Measurements from ENCODE around the gene CORO2A.

CORO2A gene

DNA sequence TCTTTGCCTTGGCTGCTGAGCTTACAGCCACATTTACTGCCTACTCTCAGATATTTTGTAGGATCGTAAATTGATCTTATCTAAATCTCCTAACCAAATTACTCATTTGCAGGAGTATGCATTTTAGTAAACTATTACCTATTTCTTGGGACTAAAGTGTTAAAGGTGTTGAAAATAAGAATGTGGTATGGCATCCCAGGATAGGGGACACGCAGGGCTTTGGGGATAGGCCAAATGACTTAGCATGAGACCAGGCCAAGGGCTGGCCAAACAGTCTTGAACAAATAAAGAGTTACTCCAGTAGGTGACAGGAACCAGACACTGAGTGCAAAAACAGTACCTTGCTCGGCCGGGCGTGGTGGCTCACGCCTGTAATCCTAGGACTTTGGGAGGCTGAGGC lies 37.9 kb upstream of the CORO2A start:
- Histone ChIP-seq H3K36me3 (ENCODE audit: control insufficient read depth, insufficient read depth, low read length) (peaks cover 72% of the 10 kb centered on the region), H3K9ac (ENCODE audit: low read length) (no peak overlapping the region), H3K4me1 (ENCODE audit: control insufficient read depth, insufficient read depth, low read length) (no peaks in the 10 kb centered on the region), H3K27ac (ENCODE audit: low read depth, low read length) (no peak overlapping the region), H3K4me3 (ENCODE audit: low read depth, low read length) (no peak overlapping the region), H3K27me3 (ENCODE audit: control insufficient read depth, insufficient read depth, low read length) (no peaks in the 10 kb centered on the region), H3K9me3 (ENCODE audit: control insufficient read depth, insufficient read depth, low read depth, low read length) (no peaks in the 10 kb centered on the region)

DNA sequence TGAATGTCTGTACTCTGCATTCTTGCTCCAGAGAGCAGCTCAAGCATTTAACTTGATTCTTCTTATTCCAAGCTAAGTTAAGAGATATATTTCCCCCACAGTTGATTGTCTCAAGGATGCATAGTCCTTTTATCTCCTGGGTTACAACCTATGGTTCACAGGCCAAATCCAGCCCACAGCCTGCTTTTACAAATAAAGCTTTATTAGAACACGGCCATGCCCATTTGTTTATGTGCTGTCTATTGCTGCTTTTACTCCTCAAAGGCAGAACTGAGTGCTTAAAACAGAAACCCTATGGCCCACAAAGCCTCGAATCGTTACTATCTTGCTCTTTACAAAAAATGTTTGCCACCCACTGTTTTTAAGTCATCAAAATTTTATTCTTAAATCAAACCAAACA lies 37.2 kb upstream of the CORO2A start:
- Histone ChIP-seq H3K4me3 (ENCODE audit: low read depth, low read length) (no peak overlapping the region), H3K27me3 (ENCODE audit: control insufficient read depth, insufficient read depth, low read length) (no peaks in the 10 kb centered on the region), H3K27ac (ENCODE audit: low read depth, low read length) (no peak overlapping the region), H3K9me3 (ENCODE audit: control insufficient read depth, insufficient read depth, low read depth, low read length) (no peaks in the 10 kb centered on the region), H3K4me1 (ENCODE audit: control insufficient read depth, insufficient read depth, low read length) (no peaks in the 10 kb centered on the region), H3K9ac (ENCODE audit: low read length) (no peak overlapping the region), H3K36me3 (ENCODE audit: control insufficient read depth, insufficient read depth, low read length) (peaks cover 78% of the 10 kb centered on the region)

DNA sequence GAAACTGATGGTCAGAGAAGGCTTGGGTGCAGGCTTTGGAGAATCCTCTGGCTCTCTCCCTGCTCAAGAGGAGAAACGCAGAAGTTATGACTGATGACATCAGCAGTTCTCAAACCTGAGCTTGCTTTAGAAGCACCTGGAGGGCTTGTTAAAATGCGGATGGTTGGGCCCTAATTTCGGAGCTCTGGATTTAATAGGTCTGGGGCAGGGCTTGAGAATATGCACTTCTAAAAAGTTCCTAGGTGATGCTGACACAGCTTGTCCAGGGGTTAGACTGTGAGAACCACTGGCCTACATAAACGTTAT lies 36.6 kb upstream of the CORO2A start:
- no peaks in the 10 kb centered on the region for H3K4me1 ChIP-seq (ENCODE audit: control insufficient read depth, insufficient read depth, low read length)
- H3K36me3 ChIP-seq (ENCODE audit: control insufficient read depth, insufficient read depth, low read length) = peaks cover 79% of the 10 kb centered on the region
- no peak overlapping the region for H3K9ac ChIP-seq (ENCODE audit: low read length)
- no peaks in the 10 kb centered on the region for H3K9me3 ChIP-seq (ENCODE audit: control insufficient read depth, insufficient read depth, low read depth, low read length)
- no peaks in the 10 kb centered on the region for H3K27me3 ChIP-seq (ENCODE audit: control insufficient read depth, insufficient read depth, low read length)
- no peak overlapping the region for H3K27ac ChIP-seq (ENCODE audit: low read depth, low read length)
- H3K4me3 ChIP-seq (ENCODE audit: low read depth, low read length) = no peak overlapping the region

DNA sequence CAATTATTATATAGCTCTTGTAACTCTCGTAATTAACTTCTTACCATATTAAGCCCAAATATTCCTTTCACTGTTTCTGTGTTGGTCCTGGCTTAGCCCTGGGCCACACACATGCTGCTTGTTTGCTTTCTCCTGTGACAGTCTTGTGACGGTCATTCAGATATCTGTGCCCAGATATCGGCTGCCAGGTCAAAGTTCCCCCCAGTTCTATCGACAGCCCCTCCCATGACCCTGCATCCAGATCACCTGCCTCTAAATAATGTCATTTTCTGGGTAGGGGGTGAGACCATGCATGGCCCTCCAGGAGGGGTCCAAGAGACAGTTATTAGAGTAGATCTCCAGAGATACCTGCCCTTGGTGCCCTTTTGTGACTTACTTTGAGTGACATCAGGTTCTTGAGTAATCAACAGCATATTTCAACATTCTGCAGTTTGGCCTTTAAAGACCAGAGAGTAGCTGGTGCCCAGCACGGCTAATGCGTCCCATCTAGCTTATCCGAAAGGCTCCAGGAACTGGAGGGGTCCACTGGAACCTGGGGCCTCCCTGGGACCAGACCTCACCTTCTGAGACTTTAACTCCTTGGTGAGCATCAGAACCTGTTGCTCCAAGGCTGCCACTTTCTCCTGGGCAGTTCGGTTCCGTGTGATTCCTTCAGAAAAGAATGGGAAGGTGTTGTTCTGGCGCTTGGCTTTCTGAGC lies 36.1 kb upstream of the CORO2A start:
- Histone ChIP-seq H3K4me1 (ENCODE audit: control insufficient read depth, insufficient read depth, low read length) (no peaks in the 10 kb centered on the region), H3K9ac (ENCODE audit: low read length) (no peak overlapping the region), H3K27ac (ENCODE audit: low read depth, low read length) (no peak overlapping the region), H3K4me3 (ENCODE audit: low read depth, low read length) (no peak overlapping the region), H3K36me3 (ENCODE audit: control insufficient read depth, insufficient read depth, low read length) (peaks cover 75% of the 10 kb centered on the region), H3K9me3 (ENCODE audit: control insufficient read depth, insufficient read depth, low read depth, low read length) (no peaks in the 10 kb centered on the region), H3K27me3 (ENCODE audit: control insufficient read depth, insufficient read depth, low read length) (no peaks in the 10 kb centered on the region)

DNA sequence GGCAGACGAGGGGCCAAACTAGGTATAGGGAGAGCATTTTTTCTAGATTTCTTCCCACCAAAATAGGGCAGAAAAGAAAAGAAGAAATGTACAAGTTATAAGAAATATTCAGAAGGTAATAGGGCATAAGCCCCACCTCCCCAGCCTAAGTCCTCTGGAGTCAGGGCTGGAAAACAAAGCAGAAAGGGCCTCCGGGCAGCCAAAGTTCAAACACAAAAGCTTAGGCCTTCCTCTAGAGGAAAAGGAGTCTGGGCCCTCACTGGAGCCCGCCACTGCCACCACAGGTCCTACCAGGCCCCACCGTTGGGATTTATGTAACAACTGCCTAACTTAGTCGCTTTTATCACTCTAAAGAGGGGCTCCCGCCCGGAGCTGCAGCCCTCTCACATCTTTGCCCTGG lies 35.4 kb upstream of the CORO2A start:
- no peak overlapping the region for H3K9ac ChIP-seq (ENCODE audit: low read length)
- H3K27ac ChIP-seq (ENCODE audit: low read depth, low read length) = no peak overlapping the region
- H3K4me1 ChIP-seq (ENCODE audit: control insufficient read depth, insufficient read depth, low read length) = no peaks in the 10 kb centered on the region

DNA sequence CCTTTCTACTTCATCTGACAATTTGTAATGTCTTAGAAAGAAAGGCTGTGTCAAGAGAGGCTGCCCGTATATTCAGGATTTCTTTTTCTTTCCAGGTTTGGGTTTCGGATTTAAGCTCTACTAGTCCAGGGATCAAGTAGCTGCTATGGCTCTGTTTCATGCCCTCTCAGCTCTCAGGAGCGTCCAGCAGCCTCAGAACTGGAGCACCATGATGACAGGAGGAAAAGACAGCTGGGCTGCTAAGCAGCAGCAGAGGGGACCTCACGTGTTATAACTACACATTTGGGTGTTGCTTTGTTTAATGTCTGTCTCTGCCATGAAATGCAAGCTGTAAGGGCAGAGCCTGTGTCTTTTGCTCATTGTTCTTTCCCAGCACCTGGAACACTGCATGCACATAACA lies 34.5 kb upstream of the CORO2A start:
- no peaks in the 10 kb centered on the region for H3K27me3 ChIP-seq (ENCODE audit: control insufficient read depth, insufficient read depth, low read length)
- no peak overlapping the region for H3K27ac ChIP-seq (ENCODE audit: low read depth, low read length)
- H3K36me3 ChIP-seq (ENCODE audit: control insufficient read depth, insufficient read depth, low read length) = peaks cover 78% of the 10 kb centered on the region
- H3K4me3 ChIP-seq (ENCODE audit: low read depth, low read length) = no peak overlapping the region
- no peaks in the 10 kb centered on the region for H3K9me3 ChIP-seq (ENCODE audit: control insufficient read depth, insufficient read depth, low read depth, low read length)
- H3K9ac ChIP-seq (ENCODE audit: low read length) = no peak overlapping the region
- H3K4me1 ChIP-seq (ENCODE audit: control insufficient read depth, insufficient read depth, low read length) = no peaks in the 10 kb centered on the region

More for the DNA sequence above, 35.4 kb upstream of the CORO2A start:
- Histone ChIP-seq H3K36me3 (ENCODE audit: control insufficient read depth, insufficient read depth, low read length) (peaks cover 76% of the 10 kb centered on the region), H3K9me3 (ENCODE audit: control insufficient read depth, insufficient read depth, low read depth, low read length) (no peaks in the 10 kb centered on the region), H3K27me3 (ENCODE audit: control insufficient read depth, insufficient read depth, low read length) (no peaks in the 10 kb centered on the region), H3K4me3 (ENCODE audit: low read depth, low read length) (no peak overlapping the region)

DNA sequence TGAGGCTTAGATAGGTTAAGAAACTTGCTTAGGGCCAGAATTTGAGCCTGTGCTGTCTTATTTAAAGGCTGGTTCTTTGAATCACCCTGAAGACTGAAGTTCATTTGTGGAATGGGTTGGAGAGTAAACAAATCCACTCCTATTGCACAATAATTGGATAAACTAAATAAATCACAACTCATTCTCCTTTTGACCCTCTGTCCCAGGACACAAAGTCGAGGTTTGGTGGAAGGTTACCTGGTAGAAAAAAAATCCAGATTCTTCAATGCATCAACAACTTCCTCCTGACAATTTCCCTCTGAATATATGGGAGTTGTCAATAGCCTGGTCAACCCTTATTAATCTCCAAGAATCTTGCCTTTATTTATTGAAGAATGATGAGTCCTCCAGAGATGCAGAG lies 34.1 kb upstream of the CORO2A start:
- H3K4me1 ChIP-seq (ENCODE audit: control insufficient read depth, insufficient read depth, low read length) = no peaks in the 10 kb centered on the region
- no peak overlapping the region for H3K27ac ChIP-seq (ENCODE audit: low read depth, low read length)
- no peak overlapping the region for H3K4me3 ChIP-seq (ENCODE audit: low read depth, low read length)
- no peaks in the 10 kb centered on the region for H3K9me3 ChIP-seq (ENCODE audit: control insufficient read depth, insufficient read depth, low read depth, low read length)
- H3K9ac ChIP-seq (ENCODE audit: low read length) = no peak overlapping the region
- H3K36me3 ChIP-seq (ENCODE audit: control insufficient read depth, insufficient read depth, low read length) = peaks cover 77% of the 10 kb centered on the region
- no peaks in the 10 kb centered on the region for H3K27me3 ChIP-seq (ENCODE audit: control insufficient read depth, insufficient read depth, low read length)

DNA sequence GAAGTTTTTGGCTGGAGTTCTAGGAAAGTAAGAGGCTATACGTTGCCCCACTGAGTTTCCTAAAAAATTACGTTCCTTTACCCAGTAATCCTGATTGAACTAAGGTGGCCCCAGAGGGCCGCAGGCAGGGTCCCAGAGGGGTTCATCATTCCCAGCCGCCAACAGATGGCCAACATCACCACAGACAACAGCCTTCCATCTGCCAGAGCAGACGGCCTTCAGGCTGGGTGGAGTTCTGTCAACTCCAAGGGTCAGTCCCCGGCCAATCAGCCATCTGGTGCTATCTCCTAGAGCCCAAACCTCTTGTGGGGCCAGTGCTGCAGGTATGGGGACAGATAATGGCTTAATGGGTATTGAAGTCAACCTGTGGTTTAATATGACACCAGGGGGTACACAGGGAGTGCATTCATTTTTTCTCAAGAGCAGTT lies 32.6 kb upstream of the CORO2A start:
- peaks cover 80% of the 10 kb centered on the region for H3K36me3 ChIP-seq (ENCODE audit: control insufficient read depth, insufficient read depth, low read length)

DNA sequence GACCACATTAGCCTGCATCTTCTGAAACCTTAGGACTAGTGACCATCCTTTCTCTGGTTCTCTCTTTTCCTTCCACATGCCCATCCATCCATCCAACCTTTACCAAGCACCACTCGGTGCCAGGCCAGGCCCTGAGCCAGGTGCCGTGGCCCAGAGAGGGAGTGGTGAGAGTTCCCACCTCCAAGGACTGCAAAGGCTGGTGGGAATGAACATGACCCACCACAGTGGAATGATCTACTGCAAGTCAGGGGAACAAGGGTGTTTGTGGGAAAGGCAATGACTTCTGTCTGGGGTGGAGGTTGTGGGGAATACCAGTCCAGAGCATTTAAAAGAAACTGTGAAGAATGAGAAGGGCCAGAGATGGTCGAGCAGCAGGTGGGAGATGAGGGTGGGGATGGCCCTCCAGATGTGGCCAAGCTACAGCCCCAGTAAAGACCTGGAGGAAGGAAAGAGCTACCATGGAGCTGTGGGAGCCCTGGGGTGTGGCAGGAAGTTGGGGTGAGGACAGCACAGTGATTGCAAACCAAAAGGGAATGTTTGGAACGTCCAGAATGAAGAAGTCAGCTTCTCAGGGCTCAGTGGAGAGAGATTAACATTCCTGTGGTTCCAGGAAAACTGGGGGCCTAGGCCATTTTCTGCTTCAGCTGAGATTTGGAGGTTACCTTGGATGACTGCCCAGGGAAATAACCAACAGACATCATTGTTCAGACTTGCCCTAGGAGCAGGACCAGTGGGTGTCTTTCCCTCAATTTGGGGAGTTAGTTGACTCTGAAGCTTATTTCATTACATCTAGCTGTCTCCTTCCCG lies 30.7 kb upstream of the CORO2A start:
- H3K27me3 ChIP-seq (ENCODE audit: control insufficient read depth, insufficient read depth, low read length) = no peaks in the 10 kb centered on the region
- H3K4me3 ChIP-seq (ENCODE audit: low read depth, low read length) = no peak overlapping the region
- H3K36me3 ChIP-seq (ENCODE audit: control insufficient read depth, insufficient read depth, low read length) = peaks cover 67% of the 10 kb centered on the region
- peaks cover 25% of the 10 kb centered on the region for H3K4me1 ChIP-seq (ENCODE audit: control insufficient read depth, insufficient read depth, low read length)
- H3K27ac ChIP-seq (ENCODE audit: low read depth, low read length) = no peak overlapping the region
- no peak overlapping the region for H3K9ac ChIP-seq (ENCODE audit: low read length)
- H3K9me3 ChIP-seq (ENCODE audit: control insufficient read depth, insufficient read depth, low read depth, low read length) = no peaks in the 10 kb centered on the region

More for the DNA sequence above, 32.6 kb upstream of the CORO2A start:
- Histone ChIP-seq H3K4me3 (ENCODE audit: low read depth, low read length) (no peak overlapping the region), H3K9ac (ENCODE audit: low read length) (no peak overlapping the region), H3K9me3 (ENCODE audit: control insufficient read depth, insufficient read depth, low read depth, low read length) (no peaks in the 10 kb centered on the region), H3K4me1 (ENCODE audit: control insufficient read depth, insufficient read depth, low read length) (peaks cover 9% of the 10 kb centered on the region), H3K27ac (ENCODE audit: low read depth, low read length) (no peak overlapping the region), H3K27me3 (ENCODE audit: control insufficient read depth, insufficient read depth, low read length) (no peaks in the 10 kb centered on the region)

DNA sequence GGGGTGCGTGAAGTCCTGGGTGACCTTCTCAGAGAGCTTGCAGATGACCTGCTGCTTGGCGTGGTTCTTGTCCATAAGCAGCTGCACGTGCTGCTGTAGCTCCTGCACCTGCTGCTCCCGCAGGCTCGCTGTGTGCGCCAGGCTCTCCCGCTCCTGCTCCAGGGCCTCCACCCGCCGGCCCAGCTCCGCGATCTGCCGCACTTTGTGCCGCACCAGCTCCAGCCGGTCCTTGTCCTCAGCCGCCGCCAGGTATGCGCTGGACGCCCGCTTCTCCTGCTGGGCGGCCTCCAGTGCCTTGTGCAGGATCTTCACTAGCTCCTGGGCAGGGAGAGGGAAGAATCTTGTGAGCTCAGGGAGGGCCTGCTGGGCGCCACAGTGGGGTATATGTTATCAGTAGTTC lies 28.5 kb upstream of the CORO2A start:
- Histone ChIP-seq H3K4me3 (ENCODE audit: low read depth, low read length) (no peak overlapping the region), H3K27me3 (ENCODE audit: control insufficient read depth, insufficient read depth, low read length) (no peaks in the 10 kb centered on the region), H3K27ac (ENCODE audit: low read depth, low read length) (0 out of 2 replicates have a peak overlapping the region, but pooled peaks have one; percentile 26), H3K36me3 (ENCODE audit: control insufficient read depth, insufficient read depth, low read length) (peaks cover 55% of the 10 kb centered on the region; the same call in 1 of the 2 replicates), H3K4me1 (ENCODE audit: control insufficient read depth, insufficient read depth, low read length) (peaks cover 25% of the 10 kb centered on the region), H3K9ac (ENCODE audit: low read length) (no peak overlapping the region), H3K9me3 (ENCODE audit: control insufficient read depth, insufficient read depth, low read depth, low read length) (no peaks in the 10 kb centered on the region)

DNA sequence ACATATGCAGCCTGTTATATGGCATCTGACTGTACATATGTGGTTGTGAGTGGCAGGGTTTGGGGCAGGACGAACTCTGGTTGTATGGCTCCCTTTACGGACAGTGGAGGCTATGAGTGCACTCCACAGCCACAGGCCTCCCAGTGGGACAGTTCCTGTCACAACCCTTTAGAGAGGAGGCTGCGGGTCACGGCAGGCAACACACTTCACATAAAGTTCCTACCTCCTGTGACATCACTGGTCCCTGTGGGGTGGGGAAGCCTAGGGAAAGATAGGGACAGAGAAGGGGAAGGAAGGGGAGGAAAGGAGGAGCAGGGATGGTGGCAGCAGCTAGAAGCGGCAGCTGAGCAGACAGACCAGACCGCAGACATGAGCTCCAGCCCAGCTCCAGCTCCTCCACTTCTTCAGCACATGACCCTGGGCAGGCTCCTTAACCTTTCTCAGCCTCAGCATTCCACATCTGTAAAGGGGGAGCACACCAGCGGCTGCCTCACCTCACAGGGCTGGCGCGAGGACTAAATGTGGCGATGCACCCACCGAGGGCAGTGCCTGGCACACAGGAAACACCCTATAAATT lies 27.4 kb upstream of the CORO2A start:
- peaks cover 46% of the 10 kb centered on the region; the same call in 1 of the 2 replicates for H3K36me3 ChIP-seq (ENCODE audit: control insufficient read depth, insufficient read depth, low read length)
- peak overlapping the region; percentile 16 for H3K9ac ChIP-seq (ENCODE audit: low read length)
- H3K27ac ChIP-seq (ENCODE audit: low read depth, low read length) = peak overlapping the region; percentile 68; the same call in 1 of the 2 replicates
- no peaks in the 10 kb centered on the region for H3K27me3 ChIP-seq (ENCODE audit: control insufficient read depth, insufficient read depth, low read length)
- H3K4me1 ChIP-seq (ENCODE audit: control insufficient read depth, insufficient read depth, low read length) = peaks cover 25% of the 10 kb centered on the region
- no peaks in the 10 kb centered on the region for H3K9me3 ChIP-seq (ENCODE audit: control insufficient read depth, insufficient read depth, low read depth, low read length)
- H3K4me3 ChIP-seq (ENCODE audit: low read depth, low read length) = no peak overlapping the region

Data from HUES6 (cell line).